ENCODE data around the gene TPRA1.

The TPRA1 gene

GRCh38 chr3:127556565-127556964 lies 34.0 kb downstream of the TPRA1 start:
- no peak for DNase-seq

DNA sequence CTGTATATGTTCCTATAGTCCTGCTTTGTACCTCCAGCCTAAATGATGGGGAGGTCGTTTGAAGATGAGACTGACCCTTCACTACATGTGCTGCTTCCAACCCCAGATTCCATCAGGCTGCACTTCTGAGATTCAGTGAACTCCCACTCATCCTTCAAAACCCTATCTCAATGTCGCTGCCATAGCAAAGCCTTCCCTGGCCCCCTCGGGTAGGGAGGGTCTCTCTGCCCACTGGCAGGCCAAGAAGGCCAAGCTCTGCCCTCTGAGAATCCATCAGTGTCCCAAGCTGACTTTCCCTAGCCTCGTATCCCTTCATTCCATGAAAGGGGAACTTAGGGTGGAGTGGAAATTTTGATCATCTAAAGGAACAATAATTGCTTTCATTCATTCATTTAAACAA lies 35.4 kb downstream of the TPRA1 start:
- DNase-seq = no peak

DNA sequence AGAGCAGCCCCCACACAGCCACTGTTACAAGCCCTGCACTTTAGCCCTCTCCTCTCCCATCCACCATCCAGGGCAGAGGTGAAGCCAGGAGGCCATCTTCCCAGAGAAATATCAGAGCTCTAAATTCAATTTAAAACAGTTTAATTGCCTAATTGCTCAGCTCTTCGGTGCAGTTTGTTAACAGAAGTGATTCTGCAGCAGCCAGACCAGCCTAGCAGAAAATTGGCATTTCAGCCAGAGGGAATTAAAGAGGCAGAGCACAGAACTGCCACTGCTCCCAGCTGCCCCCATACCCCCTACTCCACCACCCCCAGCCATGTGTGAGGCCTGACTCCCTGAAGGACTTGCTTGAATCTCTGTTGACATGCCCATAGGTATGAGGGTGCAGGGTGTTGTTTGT lies 38.5 kb downstream of the TPRA1 start:
- DNase-seq = no peak

DNA sequence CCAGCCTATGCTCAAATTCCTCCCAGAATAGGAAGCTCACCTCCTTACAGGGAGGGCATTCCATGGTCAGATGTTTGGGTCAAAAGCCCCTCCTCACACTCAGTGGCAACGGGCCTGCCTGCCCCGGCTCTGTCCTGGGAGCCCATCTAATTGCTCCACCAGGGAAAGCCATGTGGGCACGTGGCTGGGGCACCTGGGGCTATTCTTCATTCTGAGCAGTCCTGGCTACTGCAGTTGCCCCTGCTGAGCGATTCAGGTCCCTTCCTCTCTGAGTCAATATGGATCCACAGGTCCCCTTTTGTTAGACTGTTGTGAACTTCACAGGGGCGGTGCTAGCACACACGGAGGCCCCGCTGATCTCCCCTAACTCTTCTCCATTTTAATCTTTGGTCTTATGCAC lies 39.4 kb downstream of the TPRA1 start:
- DNase-seq = no peak

DNA sequence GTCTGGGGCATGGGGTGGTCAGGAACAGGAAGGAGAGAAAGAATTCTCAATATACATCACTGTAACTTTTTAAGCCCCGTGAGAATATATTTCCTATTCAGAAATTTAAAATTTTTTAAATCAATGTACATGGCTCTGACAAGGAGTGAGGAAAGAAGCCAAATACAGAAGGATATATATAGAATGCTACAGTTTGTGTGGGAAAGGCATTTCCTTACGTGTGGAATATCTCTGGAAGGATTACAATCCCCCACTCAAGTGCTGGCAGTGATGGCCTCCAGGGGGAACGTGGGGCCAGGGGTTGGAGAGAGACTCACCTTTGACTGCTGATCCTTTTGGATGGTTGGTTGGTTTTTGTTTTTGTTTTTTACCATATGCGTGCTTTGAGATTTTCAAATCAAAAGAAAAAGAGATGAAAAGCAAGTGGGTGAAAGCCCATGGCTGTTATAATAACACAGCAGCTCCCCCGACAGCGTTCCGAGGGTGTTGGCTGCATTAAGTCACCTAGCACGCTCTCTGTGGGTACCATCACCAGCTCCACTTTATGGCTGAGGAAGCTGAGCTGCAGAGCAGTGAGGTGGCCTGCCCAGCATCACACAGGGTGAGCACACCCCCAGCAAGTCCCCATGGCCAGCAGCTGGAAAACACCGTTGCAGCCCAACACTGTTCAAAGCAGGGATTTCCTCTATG lies 39.9 kb downstream of the TPRA1 start:
- DNase-seq = no peak

DNA sequence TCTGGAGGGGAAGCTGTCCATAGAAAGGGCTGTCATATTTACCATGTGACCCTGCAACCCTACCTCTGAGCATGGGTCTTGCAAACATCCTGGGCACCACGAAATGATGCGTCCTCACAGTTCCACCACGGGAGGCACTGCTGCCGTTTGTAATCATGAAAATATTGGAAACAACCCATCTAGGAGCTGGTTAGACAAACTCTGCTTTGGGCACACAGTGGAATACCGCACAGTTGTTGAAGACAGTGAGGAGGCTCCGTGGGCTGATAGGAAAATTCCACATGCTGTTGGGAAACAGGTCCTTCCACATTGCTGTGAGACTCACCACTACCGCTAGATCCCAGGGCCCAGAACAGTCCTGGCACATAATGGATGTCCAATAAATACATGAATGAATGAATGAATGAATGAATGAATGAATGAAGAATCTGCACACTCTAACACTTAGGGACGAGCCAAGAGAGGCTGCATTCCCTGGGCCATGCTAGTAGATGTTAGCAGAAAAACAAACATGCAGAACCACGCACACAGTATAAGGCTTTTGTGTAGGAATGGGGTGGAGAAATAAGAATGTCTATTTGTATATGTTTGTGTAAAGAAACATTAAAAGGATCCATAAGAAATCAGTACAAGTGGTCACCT lies 40.6 kb downstream of the TPRA1 start:
- DNase-seq = no peak

GRCh38 chr3:127547761-127548605 lies 42.5 kb downstream of the TPRA1 start:
- DNase-seq = peak; percentile 65

- DNase-seq = no peak
Measured at GRCh38 chr3:127546970-127547733, 43.4 kb downstream of the TPRA1 start.

DNA sequence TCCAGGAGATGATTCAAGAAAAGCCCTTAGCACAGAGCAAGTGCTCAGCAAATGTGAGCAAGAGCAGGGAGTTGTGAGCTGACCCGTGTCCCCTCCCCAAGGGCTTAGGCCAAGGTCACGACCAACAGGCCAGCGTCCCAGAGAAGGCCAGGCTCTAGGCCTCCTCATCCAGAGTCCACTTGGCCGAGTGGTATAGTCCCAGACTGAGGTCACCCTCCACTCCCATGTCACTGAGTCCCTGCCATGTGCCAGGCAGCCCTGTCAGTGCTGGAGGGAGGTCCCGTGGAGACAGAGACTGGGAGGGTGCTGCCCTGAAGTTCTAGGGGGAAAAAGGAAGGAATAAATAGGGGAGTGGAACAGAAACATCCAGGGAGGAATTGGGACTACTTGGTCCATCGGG lies 44.0 kb downstream of the TPRA1 start:
- DNase-seq = no peak

DNA sequence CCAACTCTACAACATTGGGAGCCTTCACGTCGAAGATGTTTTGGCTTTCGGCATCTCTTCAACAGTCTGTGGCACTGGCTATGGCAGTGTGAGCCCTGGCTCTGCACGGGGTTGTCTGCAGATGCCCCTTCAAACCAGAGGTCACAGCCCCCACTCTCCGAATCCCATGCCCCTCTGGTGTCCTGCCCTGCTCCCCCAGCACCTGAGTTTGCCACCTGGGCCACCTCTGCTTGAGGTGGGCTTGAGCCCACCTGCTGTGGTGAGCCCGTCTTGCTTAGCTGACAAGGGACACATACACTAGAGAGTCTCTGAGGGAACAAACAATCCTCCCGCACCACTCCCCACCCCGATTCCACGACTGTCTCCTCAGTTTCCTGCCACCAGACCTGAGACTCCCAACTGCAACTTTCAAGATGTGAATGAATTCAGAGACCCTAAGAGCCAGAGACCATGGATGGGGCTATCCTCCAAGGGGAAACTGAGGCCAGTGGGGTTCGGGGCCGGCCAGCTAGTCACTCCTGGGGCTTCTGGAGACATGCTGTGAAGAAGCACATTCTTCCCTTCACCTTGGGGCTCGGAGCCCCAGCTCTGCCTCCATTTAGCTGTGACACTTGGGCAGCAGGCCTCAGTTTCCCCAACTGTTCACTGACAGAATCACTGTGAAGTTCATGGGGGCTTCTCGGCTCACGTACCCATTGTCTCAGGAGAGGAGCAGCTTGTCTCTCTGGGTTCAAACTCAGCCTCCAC lies 44.6 kb downstream of the TPRA1 start:
- no peak for DNase-seq

GRCh38 chr3:127545216-127545615 lies 45.3 kb downstream of the TPRA1 start:
- no peak for DNase-seq

GRCh38 chr3:127544803-127545201 lies 45.7 kb downstream of the TPRA1 start:
- no peak for DNase-seq

DNA sequence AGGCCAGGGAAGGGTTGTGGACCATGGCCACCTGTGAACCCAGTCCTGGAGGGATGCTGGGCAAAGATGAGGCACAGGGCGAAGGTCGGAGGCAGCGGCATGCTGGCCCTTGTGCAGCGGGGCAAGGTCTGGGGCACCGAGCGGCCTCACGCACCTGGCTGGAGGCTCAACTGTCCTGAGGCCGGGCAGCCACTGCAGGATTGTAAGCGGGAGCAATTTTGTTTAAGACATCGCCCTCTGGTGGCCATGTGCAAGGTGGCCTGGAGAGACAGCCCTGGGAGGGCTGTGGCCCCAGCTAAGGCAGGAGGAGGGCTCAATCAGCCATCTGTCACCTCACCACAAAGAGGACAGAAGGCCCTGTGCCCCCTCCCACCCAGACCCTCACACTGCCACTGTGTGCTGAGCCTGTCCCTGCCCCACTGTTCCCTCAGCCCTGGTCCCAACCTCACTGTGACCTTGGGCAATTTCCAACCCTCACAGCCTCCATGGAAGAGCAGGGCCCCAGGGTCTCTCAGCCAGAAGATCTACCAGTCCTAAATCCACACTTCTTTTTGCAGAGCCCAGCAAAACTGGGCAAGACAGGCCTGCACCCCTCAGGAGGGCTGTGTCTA lies 46.2 kb downstream of the TPRA1 start:
- DNase-seq = peak; percentile 58

GRCh38 chr3:127543441-127543840 lies 47.1 kb downstream of the TPRA1 start:
- no peak for DNase-seq

GRCh38 chr3:127542441-127542952 lies 48.0 kb downstream of the TPRA1 start:
- no peak for DNase-seq

- DNase-seq = no peak
Measured at GRCh38 chr3:127541320-127541719, 49.2 kb downstream of the TPRA1 start.

DNA sequence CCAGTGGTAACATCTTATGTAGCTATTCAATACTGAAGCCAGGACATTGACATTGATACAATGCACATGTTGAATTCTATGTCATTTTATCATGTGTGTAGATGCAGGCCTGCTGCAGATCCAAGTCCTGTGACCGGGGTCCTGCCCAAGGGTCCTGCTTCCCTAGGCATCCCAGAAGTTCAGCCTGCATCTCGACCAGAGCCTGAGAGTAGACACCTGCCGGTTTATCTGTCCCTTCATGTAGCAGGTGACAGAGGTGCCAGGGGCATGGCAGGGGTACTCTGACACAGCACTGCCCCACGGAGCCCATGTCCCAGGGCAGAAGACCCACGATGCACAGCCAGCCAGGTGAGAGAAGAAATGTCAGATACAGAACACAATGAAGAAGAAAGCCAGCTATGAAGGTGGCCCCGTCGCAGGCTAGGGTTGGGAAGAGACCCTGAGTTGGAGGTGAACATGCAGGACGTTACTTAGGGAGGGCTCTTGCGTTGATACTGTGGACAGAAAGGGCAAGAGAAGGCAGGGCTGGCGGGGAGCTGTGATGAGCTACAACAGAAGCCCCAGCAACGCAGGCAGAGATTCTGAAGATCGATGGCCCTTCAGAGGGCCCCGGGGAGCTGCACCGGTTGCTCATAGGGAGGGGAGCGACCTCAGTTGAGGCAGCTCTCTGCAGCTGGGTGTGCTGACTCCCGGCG lies 51.0 kb downstream of the TPRA1 start:
- DNase-seq = no peak

GRCh38 chr3:127538569-127538968 lies 52.0 kb downstream of the TPRA1 start:
- no peak for DNase-seq

GRCh38 chr3:127536830-127537812 lies 53.4 kb downstream of the TPRA1 start:
- no peak for DNase-seq

Measured in fibroblast of skin of back (primary cell).